WTC11 (cell line): ENCODE measurements around the gene C17orf107. TPM values are rescaled to one million over a fixed set of nuclear protein-coding genes. Genes with fewer than 3 reads are reported as not detected.
A peak's percentile ranks its signal among the peaks of the same experiment; 100 is the strongest.

Source experiments
- ATAC-seq: fragments of 200-7000 bp; cut with Tn5 transposase; 2 replicates; pipeline ENCODE4 v1.10.0; 2021; ENCODE audit warnings: mild to moderate bottlenecking, moderate library complexity
- CTCF ChIA-PET: fragments of 300-600 bp; sonication (Branson Sonifier 250); formaldehyde crosslinking; loops from one replicate; lab custom pipeline; 2021; ENCODE audit warnings: antibody characterized with exemption; lab: Charles Lee
- POLR2A ChIA-PET: fragments of 350-600 bp; sonication (Branson Sonifier 250); formaldehyde crosslinking; loops from one replicate; lab custom pipeline; 2021; ENCODE audit warnings: antibody characterized with exemption; lab: Charles Lee
- DNase-seq: peaks from one replicate; pipeline ENCODE4 v3.0.0; 2021; ENCODE audit warnings: low spot score
- H3K27ac Mint-ChIP-seq: 2 replicates; pipeline ENCODE4 v1.8.0; 2021; ENCODE audit warnings: mixed read lengths
- H3K27me3 Mint-ChIP-seq: 2 replicates; pipeline ENCODE4 v1.8.0; 2021; ENCODE audit warnings: low read depth, mild to moderate bottlenecking, moderate library complexity, mixed read lengths
- H3K36me3 Mint-ChIP-seq: 2 replicates; pipeline ENCODE4 v1.8.0; 2021; ENCODE audit warnings: mixed read lengths
- H3K4me1 Mint-ChIP-seq: 2 replicates; pipeline ENCODE4 v1.8.0; 2022; ENCODE audit warnings: mixed read lengths
- H3K4me3 Mint-ChIP-seq: 2 replicates; pipeline ENCODE4 v1.8.0; 2021; ENCODE audit warnings: mild to moderate bottlenecking, moderate library complexity, mixed read lengths
- H3K9me3 Mint-ChIP-seq: 2 replicates; pipeline ENCODE4 v1.8.0; 2021; ENCODE audit warnings: mixed read lengths
- ATF1 ChIP-seq: sonication (generic); formaldehyde crosslinking; IDR thresholded peaks from 2 replicates; pipeline ENCODE4 v1.8.1; 2023; ENCODE audit warnings: mild to moderate bottlenecking, moderate library complexity, missing genetic modification reagents
- CTCF ChIP-seq: fragments of 200-600 bp; IDR thresholded peaks from 2 replicates; pipeline ENCODE4 v1.8.0; 2022; ENCODE audit warnings: antibody characterized with exemption
- E2F1 ChIP-seq: sonication (generic); formaldehyde crosslinking; IDR thresholded peaks from 2 replicates; pipeline ENCODE4 v1.8.0; 2022; ENCODE audit warnings: mild to moderate bottlenecking, missing genetic modification reagents
- ELF4 ChIP-seq: sonication (generic); formaldehyde crosslinking; IDR thresholded peaks from 2 replicates; pipeline ENCODE4 v1.8.1; 2022; ENCODE audit warnings: low read depth, mild to moderate bottlenecking, moderate library complexity, missing genetic modification reagents
- ERG ChIP-seq: fragments of 250-450 bp; sonication (Bioruptor Pico); IDR thresholded peaks from 2 replicates; pipeline ENCODE4 v1.8.0; 2021; ENCODE audit warnings: mild to moderate bottlenecking
- GABPB1 ChIP-seq: sonication (generic); formaldehyde crosslinking; IDR thresholded peaks from 2 replicates; pipeline ENCODE4 v1.8.1; 2023; ENCODE audit warnings: mild to moderate bottlenecking, missing genetic modification reagents
- GRHL2 ChIP-seq: fragments of 250-450 bp; sonication (Bioruptor Pico); IDR thresholded peaks from 2 replicates; pipeline ENCODE4 v1.8.0; 2022; ENCODE audit warnings: mild to moderate bottlenecking, moderate library complexity; ENCODE audit not compliant: insufficient replicate concordance, severe bottlenecking
- MAX ChIP-seq: sonication (generic); formaldehyde crosslinking; IDR thresholded peaks from 2 replicates; pipeline ENCODE4 v1.8.0; 2022; ENCODE audit warnings: mild to moderate bottlenecking, missing genetic modification reagents
- MLX ChIP-seq: sonication (generic); formaldehyde crosslinking; IDR thresholded peaks from 2 replicates; pipeline ENCODE4 v1.8.1; 2023; ENCODE audit warnings: mild to moderate bottlenecking, missing genetic modification reagents, moderate library complexity
- MXD4 ChIP-seq: fragments of 250-450 bp; sonication (Bioruptor Pico); IDR thresholded peaks from 2 replicates; pipeline ENCODE4 v1.8.0; 2021; ENCODE audit warnings: mild to moderate bottlenecking, moderate library complexity, borderline replicate concordance
- NR1H2 ChIP-seq: sonication (generic); formaldehyde crosslinking; IDR thresholded peaks from 2 replicates; pipeline ENCODE4 v1.9.0; 2021; ENCODE audit warnings: mild to moderate bottlenecking, moderate library complexity, missing genetic modification reagents
- NR2C2 ChIP-seq: sonication (generic); formaldehyde crosslinking; IDR thresholded peaks from 2 replicates; pipeline ENCODE4 v1.8.0; 2022; ENCODE audit warnings: mild to moderate bottlenecking, missing genetic modification reagents
- NR3C1 ChIP-seq: sonication (generic); formaldehyde crosslinking; conservative IDR thresholded peaks from 2 replicates; pipeline ENCODE4 v1.8.1; 2023; ENCODE audit warnings: low read depth, mild to moderate bottlenecking, missing genetic modification reagents
- RELA ChIP-seq: sonication (generic); formaldehyde crosslinking; IDR thresholded peaks from 2 replicates; pipeline ENCODE4 v1.8.1; 2022; ENCODE audit warnings: missing genetic modification reagents, mild to moderate bottlenecking, borderline replicate concordance
- SMAD3 ChIP-seq: sonication (generic); formaldehyde crosslinking; IDR thresholded peaks from 2 replicates; pipeline ENCODE4 v1.8.0; 2022; ENCODE audit warnings: missing genetic modification reagents, mild to moderate bottlenecking, borderline replicate concordance
- SOX15 ChIP-seq: fragments of 250-450 bp; sonication (Bioruptor Pico); IDR thresholded peaks from 2 replicates; pipeline ENCODE4 v1.9.0; 2021; ENCODE audit warnings: mild to moderate bottlenecking
- ZBTB21 ChIP-seq: sonication (generic); formaldehyde crosslinking; IDR thresholded peaks from 2 replicates; pipeline ENCODE4 v1.8.1; 2023; ENCODE audit warnings: mild to moderate bottlenecking, missing genetic modification reagents, borderline replicate concordance
- ZMAT4 ChIP-seq: fragments of 250-450 bp; sonication (Bioruptor Pico); IDR thresholded peaks from 2 replicates; pipeline ENCODE4 v1.9.0; 2021; ENCODE audit warnings: mild to moderate bottlenecking
- ZNF121 ChIP-seq: sonication (generic); formaldehyde crosslinking; IDR thresholded peaks from 2 replicates; pipeline ENCODE4 v1.8.0; 2023; ENCODE audit warnings: missing genetic modification reagents
- ZNF219 ChIP-seq: sonication (generic); formaldehyde crosslinking; IDR thresholded peaks from 2 replicates; pipeline ENCODE4 v1.8.0; 2023; ENCODE audit warnings: missing genetic modification reagents, mild to moderate bottlenecking, borderline replicate concordance
- ZNF281 ChIP-seq: sonication (generic); formaldehyde crosslinking; IDR thresholded peaks from 2 replicates; pipeline ENCODE4 v1.8.0; 2023; ENCODE audit warnings: mild to moderate bottlenecking, missing genetic modification reagents
- ZNF671 ChIP-seq: fragments of 250-450 bp; sonication (Bioruptor Pico); IDR thresholded peaks from 2 replicates; pipeline ENCODE4 v1.8.0; 2021; ENCODE audit warnings: mild to moderate bottlenecking
- total RNA-seq: library from RNA; stranded (reverse); gene quantifications from 3 replicates; pipeline ENCODE4 v1.2.3, GENCODE V29; 2021

The C17orf107 gene
- total RNA-seq, 1 experiment from 2014 or later: 8.7 TPM

GRCh38 chr17:4858068-4858881 lies 41.1 kb upstream of the C17orf107 start:
- H3K4me3 Mint-ChIP-seq: peak overlapping the region; percentile 42
- H3K36me3 Mint-ChIP-seq: no peaks in the 10 kb centered on the region
- POLR2A ChIA-PET: interaction anchor here (0.5 to 1.5 kb wide), 9 partner anchors 10 to 1330 kb away, joined by 3 to 5 read pairs (median 3); no protein-coding TSS in a partner anchor
- TF ChIP-seq MAX (CRISPR knock-in tag) (no peak), ZNF281 (CRISPR knock-in tag) (peak; percentile 90; the same call in 1 of the 2 replicates), ZNF121 (CRISPR knock-in tag) (peak; percentile 90), CTCF (no peak)
- TF ChIP-seq, all 79 proteins: peak for 2
- peak; percentile 61 for ATAC-seq
- DNase-seq: no peak
- Mint-ChIP-seq H3K27me3 (no peaks in the 10 kb centered on the region), H3K9me3 (no peaks in the 10 kb centered on the region), H3K27ac (peak overlapping the region; percentile 88), H3K4me1 (peaks cover 71% of the 10 kb centered on the region)
- CTCF ChIA-PET: interaction anchor here (0.6 to 2.0 kb wide), 12 partner anchors 8 to 148 kb away, joined by 3 to 11 read pairs (median 4); partner anchors contain the start of gene ARRB2

GRCh38 chr17:4858882-4859260 lies 40.5 kb upstream of the C17orf107 start:
- peak overlapping the region; percentile 42 for H3K4me3 Mint-ChIP-seq
- CTCF ChIA-PET: interaction anchor here (0.9 to 2.0 kb wide), 4 partner anchors 23 to 69 kb away, joined by 4 to 9 read pairs (median 4); no protein-coding TSS in a partner anchor
- H3K9me3 Mint-ChIP-seq: no peaks in the 10 kb centered on the region
- TF ChIP-seq ZNF219 (CRISPR knock-in tag) (no peak), MXD4 (no peak), ZBTB21 (CRISPR knock-in tag) (no peak), NR1H2 (CRISPR knock-in tag) (no peak), ZMAT4 (CRISPR knock-in tag) (no peak), GABPB1 (CRISPR knock-in tag) (no peak), CTCF (no peak), RELA (no peak), NR2C2 (no peak), SOX15 (CRISPR knock-in tag) (no peak), ZNF671 (CRISPR knock-in tag) (no peak), ERG (CRISPR knock-in tag) (no peak), GRHL2 (CRISPR knock-in tag) (no peak), SMAD3 (CRISPR knock-in tag) (no peak), MLX (CRISPR knock-in tag) (no peak), E2F1 (no peak), ATF1 (CRISPR knock-in tag) (no peak), ELF4 (CRISPR knock-in tag) (no peak), NR3C1 (CRISPR knock-in tag) (no peak)
- H3K36me3 Mint-ChIP-seq: no peaks in the 10 kb centered on the region
- DNase-seq (peak; percentile 38), ATAC-seq (peak; percentile 31)
- POLR2A ChIA-PET: interaction anchor here (1.1 to 1.5 kb wide), 3 partner anchors 9 to 69 kb away, joined by 3 to 4 read pairs (median 3); no protein-coding TSS in a partner anchor
- H3K27me3 Mint-ChIP-seq: no peaks in the 10 kb centered on the region
- H3K4me1 Mint-ChIP-seq: peaks cover 68% of the 10 kb centered on the region
- H3K27ac Mint-ChIP-seq: peak overlapping the region; percentile 88
